ENCODE data around the gene PNMA6A.
"Not testable (repeated sequence)": the region's sequence is repeated elsewhere in the genome, so short reads cannot be mapped to it uniquely, and the experiment has no call there.

The PNMA6A gene

DNA sequence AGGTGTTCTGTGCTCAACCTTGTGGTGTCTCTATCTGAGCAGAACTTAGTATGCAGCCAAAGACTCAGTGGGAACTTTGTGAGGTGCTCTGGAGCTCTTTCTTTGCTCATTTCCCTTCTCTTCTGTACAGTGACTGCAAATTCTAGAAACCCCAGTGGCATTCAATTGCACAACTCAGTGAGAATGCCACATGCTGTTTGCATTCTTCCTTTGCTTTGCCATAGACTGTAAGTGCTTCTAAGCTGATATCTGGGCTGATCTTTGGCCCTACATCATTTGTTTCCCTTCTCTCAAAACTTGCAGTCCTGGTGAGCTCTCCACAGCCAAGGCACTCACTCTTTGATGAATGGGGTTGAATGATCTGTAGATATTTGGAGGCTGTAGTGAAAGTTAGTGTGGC is 8.9 kb upstream of the PNMA6A start:
- TF ChIP-seq, protein P1, sequence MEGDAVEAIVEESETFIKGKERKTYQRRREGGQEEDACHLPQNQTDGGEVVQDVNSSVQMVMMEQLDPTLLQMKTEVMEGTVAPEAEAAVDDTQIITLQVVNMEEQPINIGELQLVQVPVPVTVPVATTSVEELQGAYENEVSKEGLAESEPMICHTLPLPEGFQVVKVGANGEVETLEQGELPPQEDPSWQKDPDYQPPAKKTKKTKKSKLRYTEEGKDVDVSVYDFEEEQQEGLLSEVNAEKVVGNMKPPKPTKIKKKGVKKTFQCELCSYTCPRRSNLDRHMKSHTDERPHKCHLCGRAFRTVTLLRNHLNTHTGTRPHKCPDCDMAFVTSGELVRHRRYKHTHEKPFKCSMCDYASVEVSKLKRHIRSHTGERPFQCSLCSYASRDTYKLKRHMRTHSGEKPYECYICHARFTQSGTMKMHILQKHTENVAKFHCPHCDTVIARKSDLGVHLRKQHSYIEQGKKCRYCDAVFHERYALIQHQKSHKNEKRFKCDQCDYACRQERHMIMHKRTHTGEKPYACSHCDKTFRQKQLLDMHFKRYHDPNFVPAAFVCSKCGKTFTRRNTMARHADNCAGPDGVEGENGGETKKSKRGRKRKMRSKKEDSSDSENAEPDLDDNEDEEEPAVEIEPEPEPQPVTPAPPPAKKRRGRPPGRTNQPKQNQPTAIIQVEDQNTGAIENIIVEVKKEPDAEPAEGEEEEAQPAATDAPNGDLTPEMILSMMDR (IDR thresholded peaks at IDR 0.05; ENCODE audit: control insufficient read depth, insufficient read depth, low read depth, low read length, missing control alignments) = no peak
- no peak for DNase-seq (ENCODE audit: low read depth)
- no peak overlapping the region for H3K4me3 ChIP-seq (ENCODE audit: control insufficient read depth, low read depth, low read length)

- DNase-seq (ENCODE audit: low read depth) = no peak
- H3K4me3 ChIP-seq (ENCODE audit: control insufficient read depth, low read depth, low read length) = no peak overlapping the region
- TF ChIP-seq, protein P1 (IDR thresholded peaks at IDR 0.05; ENCODE audit: control insufficient read depth, insufficient read depth, low read depth, low read length, missing control alignments) = no peak
Measured at GRCh38 chrX:153064061-153064460, 8.2 kb upstream of the PNMA6A start.

- no peak overlapping the region for H3K4me3 ChIP-seq (ENCODE audit: control insufficient read depth, low read depth, low read length)
- no peak for DNase-seq (ENCODE audit: low read depth)
- TF ChIP-seq, protein P1 (IDR thresholded peaks at IDR 0.05; ENCODE audit: control insufficient read depth, insufficient read depth, low read depth, low read length, missing control alignments) = no peak
Measured at GRCh38 chrX:153065389-153065788, 6.9 kb upstream of the PNMA6A start.

- not testable (repeated sequence) for H3K4me3 ChIP-seq (ENCODE audit: control insufficient read depth, low read depth, low read length); DNase-seq (ENCODE audit: low read depth)
Measured at GRCh38 chrX:153066402-153066801, 5.9 kb upstream of the PNMA6A start.

GRCh38 chrX:153073331-153073730 is 1.1 kb downstream of the PNMA6A start:
- not testable (repeated sequence) for DNase-seq (ENCODE audit: low read depth); H3K4me3 ChIP-seq (ENCODE audit: control insufficient read depth, low read depth, low read length)

DNA sequence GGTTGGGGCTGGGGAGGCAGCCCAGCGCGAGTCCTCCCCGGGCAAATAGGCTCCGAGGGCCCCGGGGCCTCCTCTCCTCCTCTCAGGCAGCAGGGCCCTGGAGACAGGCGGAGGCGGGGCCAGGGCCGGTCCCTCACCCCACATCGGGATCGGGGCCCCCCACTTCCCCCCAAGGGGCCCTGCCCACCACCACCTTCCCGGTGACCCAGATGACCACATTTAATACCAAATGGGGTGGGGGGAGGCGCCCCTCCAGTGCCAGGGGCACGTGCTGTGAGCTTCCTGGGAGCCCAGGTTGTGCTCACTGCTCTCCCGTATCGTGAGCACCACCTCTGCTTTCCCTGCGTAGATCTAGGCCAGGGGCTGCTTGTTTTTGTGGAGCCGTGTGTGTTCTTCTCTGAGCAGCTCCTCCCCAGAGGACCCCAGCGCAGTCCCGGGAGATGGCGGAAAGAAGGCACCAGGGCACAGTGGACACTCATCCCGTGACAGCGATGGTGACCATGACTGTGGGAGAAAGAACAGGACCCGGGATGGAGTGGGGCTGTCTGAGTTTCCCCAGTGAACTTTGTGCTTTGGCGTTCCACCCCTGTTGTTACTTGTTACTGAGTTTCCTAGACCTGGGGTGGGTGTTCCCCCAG is 2.1 kb downstream of the PNMA6A start:
- no peak overlapping the region for H3K4me3 ChIP-seq (ENCODE audit: control insufficient read depth, low read depth, low read length)
- no peak for DNase-seq (ENCODE audit: low read depth)
- TF ChIP-seq, protein P1 (IDR thresholded peaks at IDR 0.05; ENCODE audit: control insufficient read depth, insufficient read depth, low read depth, low read length, missing control alignments) = no peak

GRCh38 chrX:153074935-153075334 is 2.7 kb downstream of the PNMA6A start:
- no peak for DNase-seq (ENCODE audit: low read depth)
- TF ChIP-seq, protein P1 (IDR thresholded peaks at IDR 0.05; ENCODE audit: control insufficient read depth, insufficient read depth, low read depth, low read length, missing control alignments) = no peak
- H3K4me3 ChIP-seq (ENCODE audit: control insufficient read depth, low read depth, low read length) = no peak overlapping the region

- TF ChIP-seq, protein P1 (IDR thresholded peaks at IDR 0.05; ENCODE audit: control insufficient read depth, insufficient read depth, low read depth, low read length, missing control alignments) = no peak
- H3K4me3 ChIP-seq (ENCODE audit: control insufficient read depth, low read depth, low read length) = no peak overlapping the region
- DNase-seq (ENCODE audit: low read depth) = no peak
Measured at GRCh38 chrX:153075366-153075765, 3.1 kb downstream of the PNMA6A start.

- not testable (repeated sequence) for H3K4me3 ChIP-seq (ENCODE audit: control insufficient read depth, low read depth, low read length); DNase-seq (ENCODE audit: low read depth)
Measured at GRCh38 chrX:153077437-153078135, 5.3 kb downstream of the PNMA6A start.

- DNase-seq (ENCODE audit: low read depth); H3K4me3 ChIP-seq (ENCODE audit: control insufficient read depth, low read depth, low read length): not testable (repeated sequence)
Measured at GRCh38 chrX:153083238-153083923, 11.1 kb downstream of the PNMA6A start.

Measured in AG09309 (cell line).